ENCODE data around the gene CPTP.

CPTP gene

DNA sequence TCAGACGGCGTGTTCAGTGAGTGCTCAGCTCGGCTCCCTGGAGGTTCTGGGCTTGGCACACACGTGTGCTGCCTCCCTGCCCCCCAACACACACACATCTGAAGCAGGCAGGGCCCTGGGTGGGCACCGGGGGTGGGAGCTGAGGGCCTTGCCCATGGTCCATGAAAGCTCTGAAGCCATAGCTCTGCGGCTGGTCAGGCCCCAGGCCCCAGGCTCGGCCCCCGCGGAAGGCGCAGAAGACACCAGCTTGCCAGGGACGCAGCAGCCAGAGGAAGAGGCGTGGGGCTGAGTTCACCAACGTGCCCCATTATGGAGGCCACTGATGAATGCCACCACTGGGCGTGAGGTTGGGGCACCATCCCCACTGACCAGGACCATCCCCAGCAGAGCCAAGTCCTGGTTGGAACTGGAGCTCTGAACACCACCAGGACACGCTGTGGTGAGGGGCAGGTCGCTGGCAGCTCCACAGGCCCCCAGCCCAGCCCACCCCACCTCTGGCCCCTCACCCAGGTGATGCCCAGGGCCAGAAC, 46.2 kb downstream of the CPTP start:
- no peak for DNase-seq

DNA sequence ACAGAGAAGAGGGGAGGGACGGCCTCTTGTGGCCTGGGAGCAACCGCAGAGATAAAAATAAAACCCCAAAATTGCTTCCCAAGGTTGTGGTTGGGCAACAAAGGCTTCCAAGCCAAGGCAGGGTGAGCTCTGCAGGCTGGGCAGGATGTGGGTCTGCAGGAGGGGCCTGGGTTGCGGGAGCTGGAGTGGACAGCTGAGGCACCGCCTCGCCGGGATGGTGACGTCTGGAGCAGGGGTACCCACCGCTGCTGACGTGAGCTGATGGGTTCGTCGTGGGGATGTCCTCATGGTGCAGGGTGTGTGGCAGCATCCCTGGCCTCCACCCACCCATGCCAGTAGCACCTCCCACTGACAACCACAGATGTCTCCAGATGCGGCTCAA, 46.8 kb downstream of the CPTP start:
- no peak for DNase-seq

DNA sequence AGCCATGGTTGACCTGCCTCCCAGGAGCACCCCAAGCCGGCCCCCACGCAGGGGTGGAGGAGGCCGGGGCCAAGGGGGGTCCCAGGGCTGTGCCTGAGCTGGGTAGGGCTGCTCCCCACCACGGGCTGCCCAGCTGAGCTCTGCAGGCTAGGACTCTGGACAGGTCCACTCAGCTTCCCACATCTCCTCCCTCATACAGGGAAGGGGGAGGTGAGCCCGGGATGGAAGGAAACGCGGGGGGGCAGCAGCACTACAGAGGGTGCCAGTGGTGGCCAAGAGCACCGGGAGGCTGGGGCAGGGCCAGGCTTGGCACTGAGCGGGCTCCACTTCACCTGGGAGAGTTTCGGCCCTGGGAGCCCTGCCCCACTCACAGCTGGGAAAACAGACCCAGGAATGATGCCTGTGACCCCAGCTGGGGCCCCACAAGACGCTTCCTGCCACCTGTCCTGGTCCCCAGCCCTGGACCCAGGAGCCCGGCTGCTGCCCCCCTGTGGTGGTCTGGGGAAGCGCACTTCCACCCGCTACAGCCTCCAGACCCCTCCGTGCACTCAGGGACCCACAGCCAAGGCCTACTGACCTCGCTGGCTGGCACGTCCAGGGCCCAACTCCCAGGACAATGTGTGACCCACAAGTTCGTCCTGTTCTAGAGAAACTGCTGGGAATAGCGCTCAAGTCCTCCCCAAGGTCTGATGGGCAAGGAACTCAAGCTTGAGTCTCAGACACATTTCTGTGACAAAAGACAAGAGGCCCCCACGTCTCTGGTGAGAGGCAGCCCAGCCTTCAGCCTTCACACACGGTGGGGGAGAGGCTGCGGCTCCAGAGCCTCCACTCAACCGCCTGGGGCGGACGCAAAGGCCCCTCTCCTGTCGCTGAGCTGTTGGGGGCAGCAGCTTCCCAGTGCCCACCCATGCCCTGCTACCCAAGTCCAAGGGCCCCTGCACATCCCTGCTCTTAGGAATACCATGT, 47.4 kb downstream of the CPTP start:
- no peak for DNase-seq

DNA sequence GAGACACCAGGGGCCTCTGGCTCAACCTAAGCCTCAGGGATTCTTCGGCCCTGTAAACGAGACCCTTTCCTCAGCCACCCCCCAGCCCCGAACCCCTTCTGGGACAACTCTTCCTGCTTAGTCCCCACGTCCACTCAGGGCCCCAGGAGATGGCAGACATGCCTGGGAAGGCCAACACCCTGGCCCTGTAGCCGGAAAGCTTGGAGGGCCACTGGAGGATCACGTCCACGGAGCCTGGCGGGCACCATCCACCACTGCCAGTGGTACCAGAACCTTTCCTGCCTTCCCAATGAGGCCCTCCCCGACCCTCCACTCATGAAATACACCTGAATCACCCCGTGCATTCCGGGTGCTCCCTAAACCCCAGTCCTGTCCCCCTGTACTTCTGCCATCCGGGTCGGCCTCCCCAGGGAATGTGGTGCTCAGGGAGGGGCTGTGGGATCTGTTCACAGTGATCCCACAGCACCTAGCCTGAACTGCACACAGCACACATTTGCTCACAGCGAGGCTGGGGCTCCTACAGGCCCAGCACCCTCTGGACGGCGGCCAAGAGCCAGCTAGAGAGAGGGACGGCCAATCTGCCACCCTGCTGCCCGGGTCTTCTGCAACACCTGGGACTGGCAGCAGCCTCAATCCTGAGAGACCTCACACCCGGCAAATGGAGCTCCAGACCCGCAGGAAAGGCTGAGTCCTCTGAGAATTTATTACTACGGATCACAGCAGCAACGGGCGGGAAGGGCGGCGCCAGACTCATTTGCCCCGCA, 48.6 kb downstream of the CPTP start:
- DNase-seq: no peak

DNA sequence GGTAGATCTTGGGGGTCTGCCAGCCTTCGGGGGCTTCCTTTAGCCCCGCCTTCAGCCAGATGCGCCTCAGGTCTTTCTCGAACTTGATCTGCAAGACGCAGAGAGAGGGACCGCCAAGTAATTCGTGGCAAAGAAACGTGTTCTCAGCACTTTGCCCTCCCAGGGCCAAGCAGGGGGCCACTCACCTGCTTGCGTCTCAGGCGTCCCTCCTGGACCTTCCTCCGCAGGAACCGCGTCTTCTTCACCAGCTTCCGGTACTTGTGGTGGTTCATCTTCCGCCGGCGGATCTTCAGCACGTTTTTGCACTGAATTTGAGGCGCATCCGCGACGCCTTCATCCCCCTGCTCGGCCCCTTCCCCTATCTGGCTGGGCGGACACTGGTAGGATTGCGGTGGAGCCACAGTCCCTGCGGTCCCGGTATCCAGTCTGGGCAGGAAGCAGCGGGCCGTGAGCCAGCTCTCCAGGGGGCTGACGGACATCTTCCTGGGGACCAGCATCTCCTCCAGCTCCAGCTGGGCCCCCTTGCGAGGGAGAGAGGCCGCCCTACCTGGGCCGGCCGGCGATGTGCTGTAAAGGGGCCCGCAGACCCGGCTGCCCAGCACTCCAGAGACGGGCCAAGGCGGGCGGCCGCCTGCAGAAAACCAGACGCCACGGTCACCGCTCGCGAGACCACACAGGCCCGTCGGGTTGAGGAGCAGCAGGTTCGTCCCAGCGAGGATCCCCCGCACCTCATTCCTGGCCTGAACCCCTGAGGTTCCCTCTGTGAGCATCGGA, 49.4 kb downstream of the CPTP start:
- no peak for DNase-seq

DNA sequence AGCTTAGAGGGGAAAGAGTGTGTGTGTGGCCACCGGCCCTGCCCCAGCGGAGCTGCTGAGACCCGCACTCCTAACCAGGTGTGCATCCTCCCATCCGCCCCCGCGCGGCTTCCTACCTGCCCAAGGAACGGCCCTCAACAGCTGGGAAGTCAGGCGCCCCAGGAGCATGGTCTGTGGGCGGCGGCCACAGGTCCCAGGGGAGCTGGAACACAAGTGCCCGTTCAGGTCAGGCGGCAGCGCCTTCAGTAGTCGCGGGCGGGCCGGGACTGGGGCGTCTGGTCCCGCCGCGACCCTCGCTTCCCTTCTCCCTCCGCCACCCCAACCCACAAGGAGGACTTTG, 50.0 kb downstream of the CPTP start:
- DNase-seq: no peak

DNA sequence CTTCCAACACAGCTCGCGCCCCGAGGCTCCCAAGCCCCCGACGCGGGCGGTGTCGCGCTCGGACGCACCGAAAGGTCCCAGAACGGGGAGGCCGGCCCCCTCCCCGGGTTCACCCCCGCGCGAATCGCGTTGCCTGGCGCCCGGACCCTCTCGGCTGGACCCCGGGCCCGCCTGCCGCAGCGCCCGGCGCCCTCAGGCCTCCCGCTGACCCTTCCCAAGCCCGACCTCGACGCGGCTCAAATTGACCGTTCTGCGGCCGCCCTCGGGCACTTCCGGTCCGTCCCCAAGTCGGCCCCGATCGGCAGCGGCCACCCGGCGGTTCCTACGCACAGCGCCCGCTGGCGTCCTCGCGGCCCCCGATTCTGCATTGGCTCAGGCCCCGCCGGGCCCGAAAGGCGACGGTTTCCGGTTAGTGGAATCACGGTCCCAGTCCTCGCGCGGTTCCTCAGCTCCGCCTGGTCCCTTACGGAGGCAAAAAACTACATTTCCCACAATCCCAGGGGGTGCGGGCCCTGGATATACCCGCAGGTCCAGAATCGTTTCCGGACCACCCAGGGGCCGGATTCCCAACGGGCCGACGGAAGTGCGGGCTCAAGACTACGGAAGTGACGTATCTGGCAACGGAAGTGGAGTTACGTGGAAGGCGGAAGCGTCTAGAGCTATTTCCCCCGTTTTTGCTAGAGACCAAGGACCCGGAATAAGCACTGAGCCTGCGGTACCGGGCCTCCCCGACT, 50.5 kb downstream of the CPTP start, which contains the start of gene AURKAIP1:
TSS of gene AURKAIP1 (minus strand) at position 279 of the 734 bp plus-strand sequence. CDS start 451 bp downstream, outside the sequence.
- peak; percentile 96 for DNase-seq

DNA sequence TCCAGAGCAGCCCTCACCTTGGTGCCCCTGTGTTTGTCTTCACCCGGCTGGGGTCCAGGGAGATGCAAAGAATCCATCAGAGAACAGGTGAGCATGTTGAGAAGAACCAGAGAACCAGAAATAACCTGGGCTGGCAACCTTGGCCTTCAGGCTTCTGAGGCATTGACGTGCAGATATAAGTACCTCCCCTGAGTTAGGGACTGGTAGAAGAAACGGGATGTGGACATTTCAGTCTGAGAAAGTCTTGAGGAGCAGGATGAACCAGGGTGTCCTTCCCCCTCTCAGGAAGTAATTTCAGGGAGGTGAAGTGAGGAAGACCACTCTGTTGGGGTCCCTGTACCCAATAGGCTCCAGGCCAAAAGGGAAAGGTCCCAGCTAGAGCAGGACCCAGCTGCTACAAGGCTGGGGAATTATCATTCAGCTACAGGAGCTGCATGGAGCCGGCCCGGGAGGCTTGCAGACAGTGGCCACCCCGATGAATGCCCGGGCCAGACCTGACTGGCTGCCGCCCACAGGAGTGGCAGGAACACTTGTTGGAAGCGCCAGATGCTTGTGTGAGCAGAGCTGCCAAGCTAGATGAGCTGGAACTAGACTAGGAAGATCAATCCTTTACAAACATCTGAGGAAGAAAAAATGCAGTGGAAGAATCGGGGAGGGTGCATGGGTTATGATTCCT, 52.1 kb downstream of the CPTP start:
- no peak for DNase-seq

DNA sequence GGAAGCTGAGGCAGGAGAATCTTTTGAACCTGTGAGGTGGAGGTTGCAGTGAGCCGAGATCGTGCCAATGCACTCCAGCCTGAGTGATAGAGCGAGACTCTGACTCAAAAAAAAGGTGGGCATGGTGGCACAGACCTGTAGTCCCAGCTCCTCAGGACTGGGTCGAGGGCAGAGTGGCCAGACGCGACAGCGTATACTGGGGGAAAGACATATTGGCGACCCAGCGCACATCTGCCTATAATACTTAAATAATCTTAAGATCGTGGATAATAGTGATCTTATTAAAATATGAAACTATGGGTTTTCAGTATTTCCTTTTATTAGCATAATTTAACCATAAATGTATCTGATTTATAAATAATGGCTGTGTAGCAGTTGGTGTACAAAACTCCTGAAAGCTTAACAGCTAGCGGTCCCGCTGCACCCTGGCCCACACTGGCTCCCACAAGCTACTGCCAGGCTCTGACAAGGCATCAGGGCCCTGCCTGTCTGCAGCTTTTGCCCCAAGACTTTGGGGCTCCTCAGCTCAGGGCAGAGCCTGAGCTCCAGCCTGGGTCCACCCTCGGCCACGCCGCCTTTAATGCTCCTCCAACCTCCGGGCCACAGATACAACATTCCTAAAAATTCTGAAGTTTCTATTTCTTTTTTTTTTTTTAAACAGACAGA, 53.1 kb downstream of the CPTP start:
- no peak for DNase-seq
